Fibroblast of lung (primary cell): ENCODE data around the gene SNAPC3.

ENCODE experiments used
- CTCF ChIP-seq, 2 donors: IDR thresholded peaks in 1 of 2; conservative IDR thresholded peaks in 1 of 2; 1 replicate in 1 of 2; 2 replicates in 1 of 2; pipeline ENCODE4 v1.5.1; 2011 to 2012; ENCODE audit warnings: low read length in 2 of 2, control low read depth in 1 of 2, inconsistent platforms in 1 of 2, low read depth in 1 of 2, mild to moderate bottlenecking in 1 of 2
- EZH2 ChIP-seq: IDR thresholded peaks from 2 replicates; pipeline ENCODE4 v1.5.1; 2012; ENCODE audit warnings: low read length, control low read depth, mild to moderate bottlenecking; ENCODE audit errors: missing control alignments

- no peak for TF ChIP-seq CTCF (conservative IDR thresholded peaks at IDR 0.05 in 1 of 2, IDR thresholded peaks at IDR 0.05 in 1 of 2; ENCODE audit: low read depth in 1 of 2, low read length in 2 of 2)
- no peak for TF ChIP-seq EZH2
These were observed 59.5 kb downstream of the SNAPC3 start for GRCh38 chr9:15482146-15482545.
